HG02759 (cell line): ENCODE measurements around the gene PHKB.
A peak's percentile ranks its signal among the peaks of the same experiment; 100 is the strongest.
"Not testable (repeated sequence)": the region's sequence is repeated elsewhere in the genome, so short reads cannot be mapped to it uniquely, and the experiment has no call there.

Experiments used
- ATAC-seq: cut with Tn5 transposase; IDR thresholded peaks from one replicate; pipeline ENCODE4 v1.9.1; 2021; ENCODE audit warnings: mild to moderate bottlenecking, moderate library complexity; ENCODE audit not compliant: unreplicated experiment

Gene PHKB

DNA sequence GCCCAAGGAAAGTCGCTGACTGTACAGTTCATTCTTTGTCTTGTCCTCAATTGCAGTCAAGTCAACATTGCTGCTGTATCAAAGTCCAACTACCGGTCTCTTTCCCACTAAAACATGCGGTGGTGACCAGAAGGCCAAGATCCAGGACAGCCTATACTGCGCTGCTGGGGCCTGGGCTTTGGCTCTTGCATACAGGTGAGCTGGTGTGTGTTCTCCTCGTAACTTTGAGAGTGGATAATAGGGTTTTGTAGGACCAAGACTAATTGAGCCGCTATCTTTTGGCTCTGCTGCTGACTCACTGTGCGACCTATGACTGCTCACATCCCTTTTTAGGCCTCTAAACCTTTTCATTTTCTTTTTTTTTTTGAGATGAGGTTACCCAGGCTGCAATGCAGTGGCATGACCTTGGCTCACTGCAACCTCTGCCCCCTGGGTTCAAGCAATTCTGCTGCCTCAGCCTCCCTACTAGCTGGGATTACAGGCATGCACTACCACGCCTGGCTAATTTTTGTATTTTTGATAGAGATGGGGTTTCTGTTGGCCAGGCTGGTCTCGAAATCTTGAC is 38.7 kb downstream of the PHKB start:
- ATAC-seq = no peak

DNA sequence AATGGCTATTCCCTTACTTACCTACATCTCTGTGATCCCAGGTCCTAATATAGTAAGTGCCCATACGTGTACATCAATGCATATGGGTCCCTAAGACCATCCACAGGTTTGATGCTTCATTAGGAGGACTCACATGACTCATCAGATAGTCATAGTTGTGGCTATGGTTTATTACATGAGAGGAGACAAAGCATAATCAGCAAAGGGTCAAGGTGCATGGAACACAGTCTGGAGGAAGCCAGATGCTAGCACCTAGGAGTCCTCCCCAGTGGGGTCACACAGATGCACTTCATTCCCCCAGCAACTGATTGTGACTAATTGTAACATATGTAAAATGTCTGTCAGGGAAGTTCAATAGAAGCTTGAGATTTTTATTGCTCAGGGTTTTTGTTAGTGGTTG is 42.8 kb downstream of the PHKB start:
- ATAC-seq = no peak

DNA sequence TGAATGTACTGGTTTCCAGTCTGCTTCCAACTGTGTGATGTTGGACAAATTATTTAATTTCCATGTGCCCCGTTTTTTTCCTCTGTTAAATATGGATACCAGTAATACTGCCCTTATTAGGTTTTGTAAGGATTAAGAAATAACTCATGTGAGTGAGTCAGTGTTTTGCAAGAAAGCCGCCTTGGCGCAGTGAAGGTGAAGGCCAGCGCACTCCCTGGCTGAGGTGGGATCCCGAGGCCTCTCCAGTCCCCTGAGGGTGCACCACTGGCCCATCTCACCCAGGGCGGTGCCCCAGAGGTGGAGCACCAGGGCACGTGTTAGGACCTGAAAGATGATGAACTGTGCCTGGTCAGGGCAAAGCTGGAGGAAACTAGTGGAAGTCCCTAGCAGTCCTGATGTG is 43.5 kb downstream of the PHKB start:
- ATAC-seq = no peak

DNA sequence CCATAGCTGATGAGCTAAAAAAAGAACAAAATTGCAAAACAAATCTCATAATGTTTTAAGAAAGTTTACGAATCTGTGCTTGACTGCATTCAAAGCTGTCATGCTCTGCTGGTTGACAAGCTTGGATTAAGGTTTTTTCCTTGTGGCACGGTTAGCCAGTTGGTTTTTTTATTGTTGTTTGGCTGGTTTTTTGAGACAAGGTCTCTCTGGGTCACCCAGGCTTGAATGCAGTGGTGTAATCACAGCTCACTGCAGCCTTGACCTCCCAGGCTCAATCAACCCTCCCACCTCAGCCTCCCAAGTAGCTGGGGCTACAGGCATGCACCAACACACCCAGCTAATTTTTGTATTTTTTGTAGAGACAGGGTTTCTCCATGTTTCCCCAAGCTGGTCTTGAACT is 45.7 kb downstream of the PHKB start:
- peak; percentile 63 for ATAC-seq

DNA sequence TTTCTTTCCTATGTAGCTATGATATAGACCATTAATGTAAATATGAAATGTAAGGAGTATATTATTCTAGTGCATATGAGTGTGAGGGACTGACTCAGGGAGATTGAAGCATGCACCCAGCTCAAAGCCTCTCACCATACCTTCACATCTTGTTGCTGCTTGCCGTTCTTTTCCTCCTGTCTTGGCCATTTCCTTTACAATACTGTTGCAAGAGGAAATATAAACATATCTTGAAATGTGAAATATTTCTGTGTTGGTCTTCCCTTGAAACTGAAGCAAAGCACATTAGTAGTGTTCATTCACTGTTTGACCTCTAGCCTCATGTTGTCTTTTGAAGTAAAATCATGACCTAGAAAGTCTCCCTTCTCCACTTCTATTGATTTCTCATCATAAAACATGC is 46.6 kb downstream of the PHKB start:
- no peak for ATAC-seq

DNA sequence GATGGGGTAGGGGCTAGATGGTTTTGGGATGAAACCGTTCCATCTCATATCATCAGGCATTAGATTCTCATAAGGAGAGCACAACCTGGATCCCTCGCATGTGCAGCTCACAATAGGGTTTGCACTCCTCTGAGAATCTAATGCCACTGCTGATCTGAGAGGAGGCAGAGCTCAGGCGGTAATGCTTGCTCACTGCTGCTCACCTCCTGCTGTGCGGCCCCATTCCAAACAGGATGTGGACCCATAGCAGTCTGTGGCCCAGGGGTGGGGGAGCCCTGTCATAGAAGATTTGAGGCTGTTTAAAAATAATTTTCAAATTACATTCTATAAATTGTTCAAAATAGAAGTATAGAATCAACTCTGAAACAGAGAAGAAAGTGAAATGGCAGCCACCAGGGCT is 50.8 kb downstream of the PHKB start:
- no peak for ATAC-seq

DNA sequence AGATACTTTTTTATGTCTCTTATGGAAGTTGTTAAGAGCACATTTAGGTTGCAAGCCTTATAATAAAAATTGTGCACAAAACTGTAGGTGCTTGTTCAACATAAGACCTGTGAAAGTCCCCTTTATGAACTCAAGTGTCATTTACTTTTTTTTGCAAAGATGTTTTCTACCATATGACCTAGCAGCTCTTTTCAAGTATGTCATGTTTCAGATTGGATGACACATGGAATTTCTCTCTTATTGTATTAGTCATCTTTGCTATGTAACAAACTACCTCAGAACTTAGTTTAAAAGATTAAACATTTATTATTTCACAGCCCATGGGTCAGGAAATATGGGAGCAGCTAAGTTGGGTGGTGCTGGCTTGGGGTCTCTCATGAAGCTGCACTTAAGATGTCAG is 57.9 kb downstream of the PHKB start:
- ATAC-seq = no peak

DNA sequence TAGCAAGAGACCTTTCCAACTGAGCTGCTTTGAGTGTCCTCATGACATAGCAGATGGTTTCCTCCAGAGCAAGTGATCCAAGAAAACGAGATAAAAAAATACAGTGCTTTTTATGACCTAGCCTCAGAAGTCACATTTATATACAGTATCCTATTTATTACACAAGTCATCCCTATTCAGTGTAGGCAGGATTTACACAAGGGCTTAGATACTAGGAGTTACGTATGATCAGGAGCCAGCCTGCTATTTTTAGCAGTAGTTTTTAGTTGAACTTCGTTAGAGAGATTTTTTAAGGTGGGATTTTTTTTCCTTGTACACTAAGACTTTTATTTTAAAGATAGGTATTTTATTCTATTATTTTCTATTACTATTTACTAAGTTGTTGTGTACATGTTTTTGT is 58.4 kb downstream of the PHKB start:
- no peak for ATAC-seq

DNA sequence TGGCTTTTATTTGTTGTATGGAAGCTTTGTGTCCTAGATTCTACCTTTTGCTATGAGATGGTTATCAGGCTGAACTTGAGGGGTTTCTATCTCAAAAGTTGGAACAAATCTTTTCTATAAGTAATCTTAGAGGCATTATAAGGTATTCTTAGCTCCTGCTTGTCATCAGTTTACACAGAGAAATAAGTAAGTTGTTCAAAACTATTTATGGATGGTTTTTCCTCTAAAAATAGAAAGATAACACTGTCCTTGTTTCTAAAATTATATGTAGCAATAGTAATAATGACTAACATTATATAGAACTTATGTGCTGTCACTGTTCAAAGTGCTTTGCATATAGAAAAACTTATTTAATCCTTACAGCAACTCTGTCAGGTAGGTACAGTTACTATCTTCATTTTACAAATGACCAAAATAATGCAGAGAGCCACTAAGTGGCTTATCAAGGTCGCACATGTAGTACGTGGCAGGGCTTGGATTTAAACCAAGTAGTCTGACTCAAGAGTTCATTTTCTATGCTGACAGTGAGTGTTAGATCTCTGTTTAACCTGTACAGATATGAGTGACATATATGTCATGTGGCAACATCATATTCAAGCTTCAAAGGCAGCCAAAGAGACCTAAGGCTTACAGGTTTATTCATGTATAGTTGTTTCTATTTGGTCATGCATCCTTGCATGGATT is 59.0 kb downstream of the PHKB start:
- no peak for ATAC-seq

DNA sequence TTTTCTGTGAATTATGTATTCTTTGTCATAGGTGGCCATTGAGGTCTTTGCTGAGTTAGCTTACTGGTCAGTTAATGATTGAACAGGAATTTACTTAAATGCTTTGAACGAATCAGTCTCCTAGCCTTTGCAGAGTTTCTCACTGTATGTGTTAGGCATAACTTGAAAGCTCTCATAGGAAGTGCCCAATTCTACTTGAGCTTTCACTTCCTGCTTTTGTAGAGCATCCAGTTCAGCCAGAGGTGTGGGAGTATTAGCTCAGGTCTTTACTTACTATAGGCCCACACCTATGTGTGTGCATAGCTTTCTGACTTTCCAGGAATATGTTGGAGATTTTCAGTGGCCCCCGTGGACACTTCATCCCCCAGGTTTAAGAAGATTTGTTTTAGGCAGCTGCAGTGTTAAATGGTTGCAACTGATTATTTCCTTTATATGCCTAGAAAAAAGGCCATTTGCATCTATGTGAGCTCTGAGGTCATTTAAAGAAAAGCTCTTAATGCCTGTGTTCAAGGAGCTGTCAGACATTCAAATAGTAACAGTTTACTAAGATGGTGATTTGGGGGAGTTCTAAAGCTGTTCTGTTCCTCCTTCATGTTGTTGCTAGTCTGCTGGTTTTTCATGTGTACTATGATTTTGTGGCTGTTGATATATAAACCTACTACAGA is 62.3 kb downstream of the PHKB start:
- peak; percentile 100 for ATAC-seq

DNA sequence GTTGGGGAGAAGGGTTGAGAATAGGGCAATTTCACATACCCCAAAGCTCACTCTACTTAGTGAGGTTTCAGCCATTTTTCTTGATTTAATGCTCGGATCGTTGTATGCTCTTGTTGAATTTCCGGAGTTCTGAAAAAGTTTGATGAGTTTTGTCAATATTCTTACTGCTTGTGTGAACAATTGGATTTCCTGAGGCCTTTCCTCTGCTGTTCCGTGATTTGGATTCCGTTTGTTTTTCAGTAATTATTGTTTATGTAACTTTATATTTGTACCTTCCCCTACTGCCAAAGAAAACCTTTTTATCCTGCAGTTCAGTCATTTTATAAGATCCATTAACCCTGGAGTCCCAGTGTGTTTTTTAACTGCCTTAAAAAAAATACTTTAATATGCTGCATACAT is 62.9 kb downstream of the PHKB start:
- ATAC-seq = no peak

DNA sequence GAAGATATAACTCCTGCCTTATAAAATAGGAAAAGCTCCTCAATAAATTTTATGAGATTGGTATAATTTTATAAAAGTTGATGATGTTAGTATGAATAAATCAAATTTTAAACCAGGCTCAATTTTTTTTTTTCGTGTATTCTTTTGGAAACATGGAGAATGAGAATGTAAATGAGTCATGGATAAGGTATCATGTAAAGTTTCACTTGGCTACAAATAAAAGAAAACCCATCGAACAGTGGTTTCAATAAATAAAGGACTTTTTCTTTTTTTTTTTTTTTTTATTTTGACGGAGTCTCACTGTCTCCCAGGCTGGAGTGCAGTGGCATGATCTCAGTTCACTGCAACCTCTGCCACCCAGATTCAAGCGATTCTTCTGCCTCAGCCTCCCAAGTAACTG is 67.3 kb downstream of the PHKB start:
- ATAC-seq = no peak

DNA sequence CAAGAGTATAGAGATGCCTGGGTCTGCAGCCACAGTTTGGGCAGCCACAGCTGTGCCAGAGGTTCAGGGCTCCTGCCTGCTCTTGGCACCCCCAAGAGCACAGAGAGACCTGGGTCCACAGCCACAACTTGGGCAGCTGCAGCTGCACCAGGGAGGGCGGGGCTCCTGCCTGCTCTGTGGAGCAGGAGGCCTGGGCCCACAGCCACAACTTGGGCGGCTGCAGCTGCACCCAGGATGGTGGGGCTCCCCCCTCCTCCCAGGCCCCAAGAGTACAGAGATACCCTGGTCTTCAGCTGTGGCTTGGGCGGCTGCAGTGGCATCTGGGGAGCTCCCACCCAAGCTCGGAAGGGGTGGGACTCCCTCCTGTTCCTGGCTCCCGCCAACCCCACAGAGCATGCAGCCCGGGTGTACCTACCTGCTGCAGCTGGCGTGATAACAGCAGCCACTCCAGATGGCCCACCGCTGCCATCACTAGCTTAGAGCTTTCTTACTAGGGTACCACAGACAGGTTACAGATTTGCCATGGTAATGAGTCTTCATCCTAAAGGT is 72.7 kb downstream of the PHKB start:
- ATAC-seq = no peak

DNA sequence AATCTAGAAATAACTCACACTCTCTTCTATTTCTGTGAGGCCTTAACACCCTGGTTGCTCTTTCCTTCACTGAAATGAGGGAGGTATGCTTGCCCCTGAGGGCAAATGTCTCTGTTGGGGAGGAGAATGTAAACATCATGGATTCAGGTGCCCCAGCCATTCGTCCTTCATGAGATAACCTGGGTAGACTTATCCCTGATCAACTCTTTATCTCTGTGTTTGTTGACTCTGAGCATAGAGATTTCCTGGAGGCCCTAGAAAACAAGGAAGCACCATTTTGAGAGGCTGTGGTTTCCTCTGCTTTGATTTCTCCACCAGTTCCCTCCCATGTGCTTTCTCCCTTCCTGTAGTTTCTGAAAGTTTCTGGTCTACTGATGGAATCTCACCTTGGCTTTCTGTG is 77.3 kb downstream of the PHKB start:
- no peak for ATAC-seq

DNA sequence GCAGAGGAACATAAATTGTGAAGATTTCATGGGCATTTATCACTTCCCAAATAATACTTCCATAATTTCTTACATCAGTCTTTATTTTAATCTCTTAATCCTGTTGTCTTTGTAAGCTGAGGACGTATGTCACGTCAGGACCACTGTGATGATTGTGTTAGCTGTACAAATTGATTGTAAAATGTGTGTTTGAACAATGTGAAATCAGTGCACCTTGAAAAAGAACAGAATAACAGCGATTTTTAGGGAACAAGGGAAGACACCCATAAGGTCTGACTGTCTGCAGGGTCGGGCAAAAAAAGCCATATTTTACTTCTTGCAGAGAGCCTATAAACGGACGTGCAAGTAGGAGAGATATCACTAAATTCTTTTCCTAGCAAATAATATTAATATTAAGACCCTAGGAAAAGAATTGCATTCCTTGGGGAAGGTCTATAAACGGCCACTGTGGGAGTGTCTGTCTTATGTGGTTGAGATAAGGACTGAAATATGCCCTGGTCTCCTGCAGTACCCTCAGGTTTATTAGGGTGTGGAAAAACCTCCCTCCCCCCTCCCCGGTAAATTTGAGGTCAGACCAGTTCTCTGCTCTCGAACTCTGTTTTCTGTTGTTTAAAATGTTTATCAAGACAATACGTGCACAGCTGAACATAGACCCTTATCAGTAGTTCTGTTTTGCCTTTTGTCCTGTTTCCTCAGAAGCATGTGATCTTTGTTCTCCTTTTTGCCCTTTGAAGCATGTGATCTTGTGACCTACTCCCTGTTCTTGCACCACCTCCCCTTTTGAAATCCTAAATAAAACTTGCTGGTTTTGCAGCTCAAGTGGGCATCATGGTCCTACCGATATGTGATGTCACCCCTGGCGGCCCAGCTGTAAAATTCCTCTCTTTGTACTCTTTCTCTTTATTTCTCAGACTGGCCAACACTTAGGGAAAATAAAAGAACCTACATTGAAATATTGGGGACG is 78.9 kb downstream of the PHKB start:
- not testable (repeated sequence) for ATAC-seq

DNA sequence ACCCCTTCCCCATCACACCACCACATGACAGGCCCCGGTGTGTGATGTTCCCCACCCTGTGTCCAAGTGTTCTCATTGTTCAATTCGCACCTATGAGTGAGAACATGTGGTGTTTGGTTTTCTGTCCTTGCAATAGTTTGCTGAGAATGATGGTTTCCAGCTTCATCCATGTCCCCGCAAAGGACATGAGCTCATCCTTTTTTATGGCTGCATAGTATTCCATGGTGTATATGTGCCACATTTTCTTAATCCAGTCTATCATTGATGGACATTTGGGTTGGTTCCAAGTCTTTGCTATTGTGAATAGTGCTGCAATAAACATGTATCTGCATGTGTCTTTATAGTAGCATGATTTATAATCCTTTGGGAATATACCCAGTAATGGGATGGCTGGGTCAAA is 80.0 kb downstream of the PHKB start:
- ATAC-seq = not testable (repeated sequence)

DNA sequence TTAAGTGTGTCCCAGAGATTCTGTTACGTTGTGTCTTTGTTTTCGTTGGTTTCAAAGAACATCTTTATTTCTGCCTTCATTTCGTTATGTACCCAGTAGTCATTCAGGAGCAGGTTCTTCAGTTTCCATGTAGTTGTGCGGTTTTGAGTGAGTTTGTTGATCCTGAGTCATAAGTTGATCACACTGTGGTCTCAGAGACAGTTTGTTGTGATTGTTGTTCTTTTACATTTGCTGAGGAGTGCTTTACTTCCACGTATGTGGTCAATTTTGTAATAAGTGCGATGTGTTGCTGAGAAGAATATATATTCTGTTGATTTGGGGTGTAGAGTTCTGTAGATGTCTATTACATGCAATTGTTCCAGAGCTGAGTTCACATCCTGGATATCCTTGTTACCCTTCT is 83.1 kb downstream of the PHKB start:
- not testable (repeated sequence) for ATAC-seq

DNA sequence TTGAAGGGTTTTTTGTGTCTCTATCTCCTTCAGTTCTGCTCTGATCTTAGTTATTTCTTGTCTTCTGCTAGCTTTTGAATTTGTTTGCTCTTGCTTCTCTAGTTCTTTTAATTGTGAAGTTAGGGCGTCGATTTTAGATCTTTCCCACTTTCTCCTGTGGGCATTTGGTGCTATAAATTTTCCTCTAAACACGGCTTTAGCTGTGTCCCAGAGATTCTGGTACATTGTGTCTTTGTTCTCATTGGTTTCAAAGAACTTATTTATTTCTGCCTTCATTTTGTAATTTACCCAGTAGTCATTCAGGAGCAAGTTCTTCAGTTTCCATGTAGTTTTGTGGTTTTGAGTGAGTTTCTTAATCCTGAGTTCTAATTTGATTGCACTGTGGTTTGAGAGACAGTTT is 90.1 kb downstream of the PHKB start:
- not testable (repeated sequence) for ATAC-seq

DNA sequence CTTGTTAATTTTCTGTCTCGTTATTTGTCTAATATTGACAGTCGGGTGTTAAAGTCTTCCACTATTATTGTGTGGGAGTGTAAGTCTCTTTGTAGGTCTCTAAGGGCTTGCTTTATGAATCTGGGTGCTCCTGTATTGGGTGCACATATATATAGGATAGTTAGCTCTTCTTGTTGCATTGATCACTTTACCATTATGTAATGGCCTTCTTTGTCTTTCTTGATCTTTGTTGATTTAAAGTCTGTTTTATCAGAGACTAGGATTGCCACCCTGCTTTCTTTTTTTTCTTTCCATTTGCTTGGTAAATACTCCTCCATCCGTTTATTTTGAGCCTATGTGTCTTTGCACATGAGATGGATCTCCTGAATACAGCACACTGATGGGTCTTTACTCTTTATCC is 90.6 kb downstream of the PHKB start:
- not testable (repeated sequence) for ATAC-seq

DNA sequence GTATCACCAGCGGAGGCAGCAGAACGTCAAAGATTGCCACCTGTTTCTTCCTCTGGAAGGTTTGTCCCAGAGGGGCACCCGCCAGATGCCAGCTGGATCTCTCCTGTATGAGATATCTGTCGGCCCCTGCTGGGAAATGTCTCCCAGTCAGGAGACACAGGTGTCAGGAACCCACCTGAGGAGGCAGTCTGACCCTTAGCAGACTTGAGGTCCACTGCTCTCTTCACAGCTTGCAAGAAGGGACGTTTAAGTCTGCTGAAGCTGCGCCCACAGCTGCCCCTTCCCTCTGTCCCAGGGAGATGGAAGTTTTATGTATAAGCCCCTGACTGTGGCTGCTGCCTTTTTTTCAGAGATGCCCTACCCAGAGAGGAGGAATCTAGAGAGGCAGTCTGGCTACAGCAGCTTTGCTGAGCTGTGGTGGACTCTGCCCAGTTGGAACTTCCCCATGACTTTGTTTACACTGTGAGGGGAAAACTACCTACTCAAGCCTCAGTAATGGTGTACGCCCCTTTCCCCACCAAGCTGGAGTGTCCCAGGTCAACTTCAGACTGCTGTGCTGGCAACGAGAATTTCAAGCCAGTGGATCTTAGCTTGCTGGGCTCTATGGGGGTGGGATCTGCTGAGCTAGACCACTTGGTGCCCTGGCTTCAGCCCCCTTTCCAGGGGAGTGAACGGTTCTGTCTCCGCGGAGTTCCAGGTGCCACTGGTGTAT is 92.9 kb downstream of the PHKB start:
- ATAC-seq = no peak
